Stimulated activated CD4-positive, alpha-beta T cell treated with anti-CD3 and anti-CD28 coated beads, Interleukin-15, amount 100 ng/mL, for 24 hours (primary cell): Measurements from ENCODE around the gene PNPLA8.
"Not testable (repeated sequence)": the region's sequence is repeated elsewhere in the genome, so short reads cannot be mapped to it uniquely, and the experiment has no call there.

Experiments
- DNase-seq: peaks from one replicate; pipeline ENCODE4 v3.0.0-alpha.2; 2020

Gene PNPLA8

GRCh38 chr7:108467391-108467790, 58.5 kb downstream of the PNPLA8 start:
- no peak for DNase-seq

- not testable (repeated sequence) for DNase-seq
These were observed 59.6 kb downstream of the PNPLA8 start for GRCh38 chr7:108466322-108466721.

GRCh38 chr7:108464743-108465142, 61.2 kb downstream of the PNPLA8 start:
- no peak for DNase-seq

GRCh38 chr7:108463613-108464012, 62.3 kb downstream of the PNPLA8 start:
- no peak for DNase-seq

- DNase-seq: no peak
These were observed 64.1 kb downstream of the PNPLA8 start for GRCh38 chr7:108461840-108462239.

- DNase-seq: no peak
These were observed 65.0 kb downstream of the PNPLA8 start for GRCh38 chr7:108460964-108461363.

- DNase-seq: peak; percentile 21
These were observed 65.9 kb downstream of the PNPLA8 start for GRCh38 chr7:108459922-108460551.

- no peak for DNase-seq
These were observed 68.1 kb downstream of the PNPLA8 start for GRCh38 chr7:108457871-108458270.

GRCh38 chr7:108456845-108457540, 68.9 kb downstream of the PNPLA8 start:
- DNase-seq: no peak

- peak; percentile 58 for DNase-seq
These were observed 69.8 kb downstream of the PNPLA8 start, which contains the start of gene NRCAM for GRCh38 chr7:108455998-108456677. NRCAM (minus strand) TSS chr7:108456436; CDS start chr7:108240064, 216,372 bp downstream.

- peak; percentile 16 for DNase-seq
These were observed 70.4 kb downstream of the PNPLA8 start for GRCh38 chr7:108455551-108455997.

- DNase-seq: peak; percentile 41
These were observed 71.0 kb downstream of the PNPLA8 start for GRCh38 chr7:108454674-108455550.

GRCh38 chr7:108454317-108454673, 71.6 kb downstream of the PNPLA8 start:
- DNase-seq: no peak

GRCh38 chr7:108453320-108453719, 72.6 kb downstream of the PNPLA8 start:
- DNase-seq: no peak

- DNase-seq: peak; percentile 8
These were observed 73.2 kb downstream of the PNPLA8 start for GRCh38 chr7:108452707-108453106.

- no peak for DNase-seq
These were observed 74.6 kb downstream of the PNPLA8 start for GRCh38 chr7:108451296-108451848.

- no peak for DNase-seq
These were observed 75.8 kb downstream of the PNPLA8 start for GRCh38 chr7:108450160-108450559.

- DNase-seq: no peak
These were observed 76.4 kb downstream of the PNPLA8 start for GRCh38 chr7:108449521-108449920.

- DNase-seq: no peak
These were observed 77.1 kb downstream of the PNPLA8 start for GRCh38 chr7:108448584-108449505.

GRCh38 chr7:108442039-108442568, 83.8 kb downstream of the PNPLA8 start:
- DNase-seq: peak; percentile 49

GRCh38 chr7:108441392-108441955, 84.5 kb downstream of the PNPLA8 start:
- DNase-seq: no peak
